ENCODE data around the gene HBQ1. TPM values are rescaled to one million over a fixed set of nuclear protein-coding genes. Genes with fewer than 3 reads are reported as not detected.
"Not testable (repeated sequence)": the region's sequence is repeated elsewhere in the genome, so short reads cannot be mapped to it uniquely, and the experiment has no call there.

The HBQ1 gene
- polyA plus RNA-seq, 4 donors, result 0.85 to 4.5 (median 1.1) TPM; not detected in 1

DNA sequence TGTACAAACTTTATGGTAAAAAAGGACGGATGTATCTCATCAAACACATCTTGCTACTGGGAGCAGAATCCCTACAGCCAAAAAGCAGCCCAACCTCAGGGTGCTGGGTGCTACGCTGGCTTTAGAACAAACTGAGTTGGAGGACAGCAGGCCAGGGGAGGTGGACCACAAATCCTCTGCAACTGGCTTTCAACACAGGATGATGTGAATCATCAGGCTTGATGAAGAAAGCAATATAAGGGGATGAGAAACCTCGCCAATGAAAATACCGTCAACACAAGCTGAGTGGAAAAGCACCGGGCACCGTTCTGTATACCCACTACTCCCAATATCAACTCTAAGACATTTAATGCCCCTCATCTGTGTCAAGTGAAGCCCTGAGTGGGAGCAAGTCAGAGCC lies 14.3 kb downstream of the HBQ1 start:
- no peak for DNase-seq (ENCODE audit: low read depth in 4 of 4, low spot score in 3 of 4)

DNA sequence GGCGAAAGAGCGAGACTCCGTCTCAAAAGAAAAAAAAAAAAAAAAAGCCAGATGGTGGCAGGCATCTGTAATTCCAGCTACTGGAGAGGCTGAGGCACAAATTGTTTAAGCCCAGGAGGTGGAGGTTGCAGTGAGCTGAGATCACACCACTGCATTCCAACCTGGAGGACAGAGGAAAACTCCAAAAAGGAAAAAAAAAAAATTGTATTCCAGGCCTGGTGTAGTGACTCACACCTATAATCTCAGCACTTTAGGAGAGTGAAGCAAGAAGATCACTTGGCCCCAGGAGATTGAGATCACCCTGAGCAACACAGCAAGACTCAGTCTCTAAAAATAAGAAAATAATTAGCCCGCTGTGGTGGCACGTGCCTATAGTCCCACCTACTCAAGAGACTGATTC lies 20.1 kb downstream of the HBQ1 start:
- no peak for DNase-seq (ENCODE audit: low read depth in 4 of 4, low spot score in 3 of 4)

DNA sequence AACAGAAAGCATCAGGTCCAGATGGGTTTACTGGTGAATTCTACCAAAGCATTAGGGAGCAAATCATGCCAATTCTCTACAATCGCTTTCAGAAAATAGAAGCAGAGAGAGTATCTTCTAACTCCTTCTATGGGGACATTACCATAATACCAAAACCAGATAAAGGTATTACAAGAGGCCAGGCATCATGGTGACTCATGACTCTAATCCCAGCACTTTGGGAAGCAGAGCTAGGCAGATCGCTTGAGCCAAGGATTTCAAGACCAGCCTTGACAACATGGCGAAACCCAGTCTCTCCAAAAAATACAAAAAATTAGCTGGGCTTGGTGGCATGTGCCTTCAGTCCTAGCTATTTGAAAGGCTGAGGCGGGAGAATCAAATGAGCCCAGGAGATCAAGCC lies 23.0 kb downstream of the HBQ1 start:
- no peak for DNase-seq (ENCODE audit: low read depth in 4 of 4, low spot score in 3 of 4)

DNA sequence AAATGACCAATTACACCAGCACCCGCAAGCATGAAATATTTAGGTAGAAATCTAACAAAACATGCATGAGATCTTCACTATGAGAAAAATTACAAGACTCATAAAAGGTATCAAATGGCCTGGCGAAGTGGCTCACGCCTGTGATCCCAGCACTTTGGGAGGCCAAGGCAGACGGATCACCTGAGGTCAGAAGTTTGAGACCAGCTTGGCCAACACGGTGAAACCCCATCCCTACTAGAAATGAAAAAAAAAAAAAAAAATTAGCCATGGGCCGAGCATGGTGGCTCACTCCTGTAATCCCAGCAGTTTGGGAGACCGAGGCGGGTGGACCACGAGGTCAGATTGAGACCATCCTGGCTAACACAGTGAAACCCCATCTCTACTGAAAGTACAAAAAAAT lies 23.8 kb downstream of the HBQ1 start:
- DNase-seq (ENCODE audit: low read depth in 4 of 4, low spot score in 3 of 4), result not testable (repeated sequence)

DNA sequence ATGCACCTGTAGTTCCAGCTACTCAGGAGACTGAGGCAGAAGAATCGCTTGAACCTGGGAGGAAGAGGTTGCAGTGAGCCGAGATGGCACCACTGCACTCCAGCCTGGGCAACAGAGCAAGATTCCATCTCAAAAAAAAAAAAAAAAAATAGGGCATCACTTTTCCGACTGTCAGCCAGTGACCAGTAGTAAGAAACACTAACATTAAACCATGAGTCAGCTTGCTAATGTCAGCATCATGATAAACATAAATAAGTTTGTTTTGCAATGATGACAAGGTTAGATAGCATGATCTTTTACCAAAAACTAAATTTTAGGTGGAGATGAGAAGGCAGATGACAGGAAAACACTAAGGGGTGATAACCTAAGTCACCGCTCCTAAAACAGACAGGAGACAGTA lies 29.1 kb downstream of the HBQ1 start:
- DNase-seq (ENCODE audit: low read depth in 4 of 4, low spot score in 3 of 4), result not testable (repeated sequence)

DNA sequence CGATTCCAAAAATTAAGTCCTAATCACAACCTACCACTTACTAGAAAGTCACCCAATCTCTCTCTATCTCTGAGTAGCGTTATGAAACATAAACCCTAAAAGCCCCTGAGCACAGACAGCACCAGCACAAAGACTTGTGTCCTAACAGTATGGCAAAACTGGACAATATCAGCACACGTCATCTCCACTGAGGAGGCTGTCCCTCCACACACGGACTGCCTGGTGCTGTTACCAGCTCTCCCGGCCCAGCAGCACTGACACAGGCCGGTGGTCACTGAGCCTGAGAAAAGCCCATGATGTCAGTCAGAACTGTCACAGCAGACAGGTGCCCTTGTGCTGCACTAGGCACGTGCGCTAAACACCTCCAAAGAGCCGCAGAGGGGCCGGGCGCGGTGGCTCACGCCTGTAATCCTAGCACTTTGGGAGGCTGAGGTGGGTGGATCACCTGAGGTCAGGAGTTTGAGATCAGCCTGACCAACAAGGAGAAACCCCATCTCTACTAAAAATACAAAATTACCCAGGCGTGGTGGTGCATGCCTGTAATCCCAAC lies 31.4 kb downstream of the HBQ1 start:
- not testable (repeated sequence) for DNase-seq (ENCODE audit: low read depth in 4 of 4, low spot score in 3 of 4)

DNA sequence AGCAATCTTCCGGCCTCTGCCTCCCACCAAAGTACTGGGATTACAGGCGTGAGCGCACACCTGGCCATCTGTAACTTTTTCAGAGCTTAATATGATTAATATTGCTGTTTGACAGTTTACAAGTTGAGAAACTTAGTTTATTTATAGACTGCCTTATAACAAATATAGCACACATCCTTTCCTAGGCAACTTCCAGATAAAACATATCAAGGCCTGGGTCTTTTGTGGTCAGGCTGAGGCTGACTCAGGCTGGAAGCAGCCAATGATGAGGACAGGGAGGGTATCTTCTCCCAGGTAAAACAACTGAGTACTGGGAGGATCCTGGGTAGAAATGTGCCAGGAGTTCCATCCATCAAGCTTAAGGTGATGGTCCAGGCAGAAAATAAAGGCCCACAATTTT lies 32.7 kb downstream of the HBQ1 start:
- no peak for DNase-seq (ENCODE audit: low read depth in 4 of 4, low spot score in 3 of 4)

DNA sequence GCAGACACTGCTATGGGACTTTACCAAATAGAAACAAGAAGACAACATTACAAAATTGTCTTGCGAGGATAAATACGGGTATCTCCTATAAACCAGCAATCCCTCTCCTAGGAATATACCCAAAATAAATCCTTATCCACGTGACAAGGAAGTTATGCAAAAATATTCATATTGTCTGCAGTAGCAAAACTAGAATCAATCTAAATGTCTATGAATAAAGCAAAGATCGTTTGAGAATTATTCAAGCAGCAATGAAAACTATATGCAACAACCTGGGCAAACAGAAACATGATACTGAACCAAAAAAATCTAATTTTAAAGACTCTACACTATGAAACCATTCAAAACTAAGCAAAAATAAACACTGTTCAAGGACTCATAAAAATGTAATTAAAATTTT lies 39.8 kb downstream of the HBQ1 start:
- no peak for DNase-seq (ENCODE audit: low read depth in 4 of 4, low spot score in 3 of 4)

DNA sequence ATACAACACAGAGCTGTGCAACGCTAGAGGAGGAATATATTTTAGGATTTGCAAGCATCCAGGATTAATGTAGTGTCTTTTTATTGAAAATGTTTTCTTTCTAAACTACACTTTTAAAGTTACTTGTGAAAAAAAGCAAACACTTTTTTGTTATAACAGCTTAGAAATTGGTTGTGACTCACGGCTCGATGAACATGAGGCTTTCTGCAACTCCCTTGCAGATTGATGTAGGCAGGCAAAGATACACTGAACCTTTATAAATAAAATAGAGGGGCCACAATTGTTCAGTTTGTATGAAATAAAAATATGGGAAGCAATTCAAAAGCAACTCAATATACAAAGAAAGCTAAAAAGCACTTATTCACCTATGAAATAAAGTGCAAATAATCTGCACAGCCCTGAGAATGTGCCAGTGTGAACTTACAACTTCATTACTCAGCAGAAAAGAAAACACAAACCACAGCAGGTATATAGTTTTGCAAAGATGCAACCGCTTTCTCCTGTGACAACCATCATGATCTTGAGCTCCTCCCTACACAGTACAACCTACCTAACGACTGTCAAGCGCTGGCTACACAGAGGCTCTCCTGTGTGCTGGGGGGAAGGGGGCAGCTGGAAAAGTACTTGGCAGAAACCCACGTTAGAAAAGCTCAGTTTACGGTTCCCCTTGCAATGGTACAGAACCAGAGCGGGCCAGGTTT lies 48.0 kb downstream of the HBQ1 start:
- DNase-seq (ENCODE audit: low read depth in 4 of 4, low spot score in 3 of 4), result no peak

DNA sequence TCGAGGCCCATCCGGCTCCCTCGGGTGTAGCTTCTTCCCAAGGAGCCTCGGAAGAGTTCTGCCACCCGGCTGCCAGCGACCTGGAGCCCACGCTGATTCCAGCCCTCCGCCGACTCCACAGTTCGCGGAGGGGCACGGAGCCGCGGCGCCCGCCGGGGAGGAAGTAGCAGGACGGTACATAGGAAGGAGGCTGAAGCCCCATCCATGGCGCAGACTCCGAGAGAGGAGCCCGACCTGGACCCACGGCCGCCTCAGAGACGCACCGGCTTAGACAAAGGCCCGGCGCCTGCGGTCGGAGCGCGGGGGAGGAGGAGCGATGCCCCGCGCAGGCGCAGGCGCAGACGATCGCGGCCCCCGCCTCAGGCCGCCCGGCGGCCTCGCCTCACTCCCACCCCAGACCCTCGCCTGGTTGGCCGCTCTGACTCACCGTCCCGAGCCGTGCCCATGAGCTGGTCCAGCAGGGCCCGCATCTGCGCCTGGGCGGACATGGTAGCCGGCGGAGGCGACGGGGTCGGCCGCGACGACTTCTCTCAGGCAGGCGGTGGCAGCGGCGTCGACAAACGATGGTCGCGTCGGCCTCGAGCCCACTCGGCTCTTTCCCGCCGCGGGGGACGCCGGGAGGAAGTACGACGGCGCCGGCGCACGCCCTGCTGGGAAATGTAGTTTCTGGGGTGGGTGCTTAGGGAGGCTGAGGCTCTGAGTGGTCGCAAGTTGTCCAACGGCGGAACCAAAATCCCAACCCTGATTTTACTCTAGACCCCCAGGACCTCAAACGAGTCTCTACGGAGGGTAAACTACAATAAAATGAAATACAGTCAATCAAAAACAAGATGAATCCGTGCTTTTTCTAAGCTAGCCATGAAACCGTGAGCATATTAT lies 48.8 kb downstream of the HBQ1 start, which contains the start of gene LUC7L:
Gene LUC7L, minus strand, starts transcription at position 598 of the 879 bp plus-strand sequence. Its CDS starts 110 bp downstream, at position 488.
- peak; percentile 73 to 86 (median 81) for DNase-seq (ENCODE audit: low read depth in 4 of 4, low spot score in 3 of 4)

DNA sequence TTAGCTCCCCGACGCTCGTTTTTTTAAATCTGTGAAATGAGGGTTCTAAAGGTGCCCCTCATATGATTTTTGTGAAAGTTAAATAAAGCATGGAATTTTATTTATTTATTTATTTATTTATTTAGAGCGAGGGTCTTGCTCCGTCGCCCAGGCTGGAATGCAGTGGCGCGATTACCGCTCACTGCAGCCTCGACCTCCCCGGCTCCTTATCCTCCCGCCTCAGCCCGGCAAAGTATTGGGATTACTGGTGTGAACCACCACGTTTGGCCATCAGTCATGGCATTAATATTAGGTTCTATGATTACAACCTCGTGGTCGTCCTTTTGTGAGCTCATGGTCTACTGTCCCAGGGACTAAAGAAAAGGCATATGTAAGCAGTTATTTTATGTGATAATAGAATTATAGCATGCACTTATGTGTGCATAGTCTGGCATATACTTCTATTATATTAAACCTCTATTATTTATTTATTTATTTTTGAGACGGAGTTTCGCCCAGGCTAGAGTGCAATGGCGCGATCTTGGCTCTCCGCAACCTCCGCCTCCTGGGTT lies 49.5 kb downstream of the HBQ1 start:
- no peak for DNase-seq (ENCODE audit: low read depth in 4 of 4, low spot score in 3 of 4)

DNA sequence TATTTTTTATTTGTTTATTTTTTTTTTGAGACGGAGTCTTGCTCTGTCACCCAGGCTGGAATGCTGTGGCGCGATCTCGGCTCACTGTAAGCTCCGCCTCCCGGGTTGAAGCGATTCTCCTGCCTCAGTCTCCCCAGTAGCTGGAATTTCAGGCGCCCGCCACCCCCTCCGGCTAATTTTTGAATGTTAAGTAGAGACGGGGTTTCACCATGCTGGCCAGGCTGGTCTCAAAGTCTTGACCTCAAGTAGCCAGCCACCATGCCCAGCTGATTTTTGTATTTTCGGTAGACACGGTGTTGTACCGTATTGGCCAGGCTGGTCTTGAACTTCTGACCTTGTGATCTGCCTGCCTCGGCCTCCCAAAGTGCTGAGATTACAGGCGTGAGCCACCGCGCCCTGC lies 50.1 kb downstream of the HBQ1 start:
- not testable (repeated sequence) for DNase-seq (ENCODE audit: low read depth in 4 of 4, low spot score in 3 of 4)

Other genes with a start within 250 kb of the HBQ1 start
- gene POLR3K, start 126.9 kb upstream of the HBQ1 start, polyA plus RNA-seq (ENCODE audit: insufficient read length in 4 of 4), result 10 to 100 TPM; 10.3 to 13.0 (median 12.1) TPM
- 10 to 100 TPM; 34.3 to 46.9 (median 42.6) TPM for gene SNRNP25, start 126.6 kb upstream of the HBQ1 start, polyA plus RNA-seq (ENCODE audit: insufficient read length in 4 of 4)
- gene RHBDF1, start 107.8 kb upstream of the HBQ1 start, polyA plus RNA-seq (ENCODE audit: insufficient read length in 4 of 4), result 10 to 100 TPM; 24.9 to 42.0 (median 28.8) TPM
- 10 to 100 TPM; 19.2 to 29.9 (median 20.8) TPM for gene MPG, start 102.2 kb upstream of the HBQ1 start, polyA plus RNA-seq (ENCODE audit: insufficient read length in 4 of 4)
- 10 to 100 TPM; 28.3 to 36.3 (median 30.8) TPM for gene NPRL3, start 41.8 kb upstream of the HBQ1 start, polyA plus RNA-seq (ENCODE audit: insufficient read length in 4 of 4)
- 1 to 10 TPM in 3 of 4 donors, under 1 TPM in 1; 0.74 to 9.7 (median 3.0) TPM for gene HBZ, start 27.8 kb upstream of the HBQ1 start, polyA plus RNA-seq (ENCODE audit: insufficient read length in 4 of 4)
- 10 to 100 TPM in 1 of 4 donors, 1 to 10 TPM in 3; 1.5 to 29.2 (median 3.6) TPM for gene HBM, start 14.5 kb upstream of the HBQ1 start, polyA plus RNA-seq (ENCODE audit: insufficient read length in 4 of 4)
- over 10,000 TPM in 1 of 4 donors, 1,000 to 10,000 TPM in 1, 100 to 1,000 TPM in 2; 628 to 18,307 (median 1,105) TPM for gene HBA2, start 7.6 kb upstream of the HBQ1 start, polyA plus RNA-seq (ENCODE audit: insufficient read length in 4 of 4)
- over 10,000 TPM in 1 of 4 donors, 100 to 1,000 TPM in 3; 453 to 13,427 (median 759) TPM for gene HBA1, start 3.8 kb upstream of the HBQ1 start, polyA plus RNA-seq (ENCODE audit: insufficient read length in 4 of 4)
- gene LUC7L, start 49.0 kb downstream of the HBQ1 start, polyA plus RNA-seq (ENCODE audit: insufficient read length in 4 of 4), result 100 to 1,000 TPM in 3 of 4 donors, 10 to 100 TPM in 1; 96.7 to 167 (median 125) TPM
- 10 to 100 TPM; 42.8 to 87.7 (median 73.3) TPM for gene FAM234A, start 54.4 kb downstream of the HBQ1 start, polyA plus RNA-seq (ENCODE audit: insufficient read length in 4 of 4)
- 1 to 10 TPM in 3 of 4 donors, under 1 TPM in 1; 0.76 to 3.7 (median 2.4) TPM for gene RGS11, start 95.5 kb downstream of the HBQ1 start, polyA plus RNA-seq (ENCODE audit: insufficient read length in 4 of 4)
- 1 to 10 TPM; 1.2 to 4.6 (median 2.8) TPM for gene ARHGDIG, start 100.1 kb downstream of the HBQ1 start, polyA plus RNA-seq (ENCODE audit: insufficient read length in 4 of 4)
- gene PDIA2, start 102.7 kb downstream of the HBQ1 start, polyA plus RNA-seq (ENCODE audit: insufficient read length in 4 of 4), result 1 to 10 TPM in 2 of 4 donors, under 1 TPM in 2; 0.32 to 1.8 (median 0.84) TPM
- 10 to 100 TPM; 14.9 to 22.8 (median 15.8) TPM for gene AXIN1, start 172.3 kb downstream of the HBQ1 start, polyA plus RNA-seq (ENCODE audit: insufficient read length in 4 of 4)
- gene MRPL28, start 190.1 kb downstream of the HBQ1 start, polyA plus RNA-seq (ENCODE audit: insufficient read length in 4 of 4), result 10 to 100 TPM; 36.9 to 82.5 (median 65.4) TPM
- gene PGAP6, start 201.5 kb downstream of the HBQ1 start, polyA plus RNA-seq (ENCODE audit: insufficient read length in 4 of 4), result 10 to 100 TPM; 21.6 to 64.8 (median 56.5) TPM
- gene NME4, start 216.7 kb downstream of the HBQ1 start, polyA plus RNA-seq (ENCODE audit: insufficient read length in 4 of 4), result 100 to 1,000 TPM in 3 of 4 donors, 10 to 100 TPM in 1; 97.7 to 141 (median 104) TPM
- 10 to 100 TPM; 17.3 to 31.8 (median 22.7) TPM for gene DECR2, start 221.4 kb downstream of the HBQ1 start, polyA plus RNA-seq (ENCODE audit: insufficient read length in 4 of 4)
- gene RAB11FIP3, start 245.2 kb downstream of the HBQ1 start, polyA plus RNA-seq (ENCODE audit: insufficient read length in 4 of 4), result 100 to 1,000 TPM in 1 of 4 donors, 10 to 100 TPM in 3; 44.2 to 144 (median 76.4) TPM